ENCODE data around the gene NOM1. TPM values are rescaled to one million over a fixed set of nuclear protein-coding genes. Genes with fewer than 3 reads are reported as not detected.

NOM1 gene
- total RNA-seq, 1 experiment from 2014 or later = 10.8 TPM

- in situ Hi-C loops (cut with HindIII; ENCODE audit: low sequenced_read_pairs) = no loop called here
Observed at GRCh38 chr7:157012113-157012547, 62.6 kb downstream of the NOM1 start.

DNA sequence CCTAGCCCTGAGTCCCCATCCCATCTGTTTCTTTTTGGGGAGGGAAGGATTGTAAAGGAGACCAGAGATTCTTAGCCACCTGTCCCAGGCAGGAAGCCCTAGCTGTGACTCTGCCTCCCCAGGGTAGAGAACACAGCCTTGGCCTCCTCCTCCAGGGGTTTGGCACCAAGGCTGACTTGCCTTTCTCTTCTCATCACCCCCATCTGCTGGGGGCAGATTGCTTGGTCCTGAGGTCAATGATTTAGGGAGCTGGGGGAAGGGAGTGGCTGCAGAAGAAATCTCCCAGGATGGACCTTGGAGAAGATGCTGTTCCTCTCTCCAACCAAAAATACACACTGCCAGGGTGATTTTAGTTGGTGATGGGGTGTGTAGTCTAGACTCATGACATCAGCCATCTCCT, 63.6 kb downstream of the NOM1 start:
- DNase-seq (ENCODE audit: low spot score) = no peak
- in situ Hi-C loops (cut with HindIII; ENCODE audit: low sequenced_read_pairs) = no loop called here

More at GRCh38 chr7:157012113-157012547, 62.6 kb downstream of the NOM1 start:
- no peak for DNase-seq (ENCODE audit: low spot score)

- in situ Hi-C loops (cut with HindIII; ENCODE audit: low sequenced_read_pairs) = no loop called here
Observed at GRCh38 chr7:157013602-157014549, 64.4 kb downstream of the NOM1 start.

GRCh38 chr7:157014635-157015555, 65.4 kb downstream of the NOM1 start:
- no peak for DNase-seq (ENCODE audit: low spot score)
- in situ Hi-C loops (cut with HindIII; ENCODE audit: low sequenced_read_pairs) = no loop called here

More at GRCh38 chr7:157013602-157014549, 64.4 kb downstream of the NOM1 start:
- DNase-seq (ENCODE audit: low spot score) = no peak

DNA sequence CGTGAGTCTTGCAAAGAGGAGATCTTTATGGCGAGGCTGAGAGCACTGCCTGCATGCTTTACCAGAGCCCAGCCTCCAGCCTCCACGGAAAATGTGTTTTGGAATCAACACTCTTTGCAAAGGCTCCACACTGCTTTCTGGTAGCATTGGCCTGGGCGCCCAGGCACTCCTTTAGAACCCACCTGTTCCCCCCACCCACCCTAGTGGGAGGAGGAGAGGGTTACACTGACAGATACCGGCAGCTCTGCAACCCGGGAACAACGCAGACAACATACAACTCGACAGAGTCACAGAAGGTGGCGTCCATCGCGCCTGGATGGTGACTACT, 66.5 kb downstream of the NOM1 start:
- no peak for DNase-seq (ENCODE audit: low spot score)
- in situ Hi-C loops (cut with HindIII; ENCODE audit: low sequenced_read_pairs) = no loop called here

DNA sequence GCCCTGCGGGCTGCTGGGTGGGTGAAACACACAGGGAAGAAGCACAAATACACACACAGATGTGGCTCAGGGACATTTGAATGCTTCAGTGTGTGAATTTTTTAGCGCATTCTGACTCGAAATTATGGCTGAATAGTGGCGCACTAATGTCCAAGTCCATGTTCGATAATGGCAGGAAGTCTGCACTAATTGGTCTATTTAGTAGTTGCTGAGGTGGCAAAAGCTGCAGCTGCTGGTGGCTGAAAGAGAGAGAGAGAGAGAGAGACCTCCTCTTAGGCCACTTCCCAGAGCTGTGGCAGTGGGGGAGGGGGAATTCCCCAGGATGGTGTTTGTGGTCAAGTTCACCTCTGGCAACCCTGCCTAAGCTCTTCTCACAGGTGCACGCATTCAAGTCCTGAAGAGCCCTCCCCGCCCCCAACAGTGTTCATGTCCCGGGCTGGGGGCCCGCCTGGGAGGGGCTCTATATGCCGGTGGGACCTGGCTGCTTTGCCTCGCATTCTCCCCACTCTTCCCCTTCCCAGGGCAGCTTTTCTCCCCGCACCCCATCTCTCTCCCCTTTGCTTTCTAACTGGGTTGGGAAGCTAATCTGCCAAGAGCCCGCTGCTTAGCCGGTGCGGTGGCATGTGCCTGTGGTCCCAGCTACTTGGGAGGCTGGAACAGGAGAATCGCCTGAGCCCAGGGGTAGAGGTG, 67.0 kb downstream of the NOM1 start:
- DNase-seq (ENCODE audit: low spot score) = no peak
- in situ Hi-C loops (cut with HindIII; ENCODE audit: low sequenced_read_pairs) = no loop called here

DNA sequence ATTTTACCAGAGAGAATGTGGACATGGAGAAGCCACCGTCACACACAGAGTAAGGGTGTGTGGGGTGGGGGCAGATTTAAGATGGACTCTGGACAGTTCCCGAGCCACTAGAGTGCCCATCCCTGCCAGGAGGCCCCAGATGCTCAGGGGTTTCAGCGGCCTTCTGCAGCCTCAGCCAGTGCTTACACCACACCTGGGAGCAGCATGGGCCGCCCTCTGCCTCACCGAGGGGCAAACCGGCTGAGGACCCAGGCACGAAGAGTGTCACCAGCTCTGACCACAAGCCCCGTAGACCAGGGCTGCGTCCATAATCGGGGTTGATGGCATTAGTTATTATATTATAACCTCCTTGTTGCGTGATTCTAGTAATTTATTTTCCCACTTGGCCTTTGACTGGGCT, 67.6 kb downstream of the NOM1 start:
- in situ Hi-C loops (cut with HindIII; ENCODE audit: low sequenced_read_pairs) = no loop called here
- DNase-seq (ENCODE audit: low spot score) = no peak

DNA sequence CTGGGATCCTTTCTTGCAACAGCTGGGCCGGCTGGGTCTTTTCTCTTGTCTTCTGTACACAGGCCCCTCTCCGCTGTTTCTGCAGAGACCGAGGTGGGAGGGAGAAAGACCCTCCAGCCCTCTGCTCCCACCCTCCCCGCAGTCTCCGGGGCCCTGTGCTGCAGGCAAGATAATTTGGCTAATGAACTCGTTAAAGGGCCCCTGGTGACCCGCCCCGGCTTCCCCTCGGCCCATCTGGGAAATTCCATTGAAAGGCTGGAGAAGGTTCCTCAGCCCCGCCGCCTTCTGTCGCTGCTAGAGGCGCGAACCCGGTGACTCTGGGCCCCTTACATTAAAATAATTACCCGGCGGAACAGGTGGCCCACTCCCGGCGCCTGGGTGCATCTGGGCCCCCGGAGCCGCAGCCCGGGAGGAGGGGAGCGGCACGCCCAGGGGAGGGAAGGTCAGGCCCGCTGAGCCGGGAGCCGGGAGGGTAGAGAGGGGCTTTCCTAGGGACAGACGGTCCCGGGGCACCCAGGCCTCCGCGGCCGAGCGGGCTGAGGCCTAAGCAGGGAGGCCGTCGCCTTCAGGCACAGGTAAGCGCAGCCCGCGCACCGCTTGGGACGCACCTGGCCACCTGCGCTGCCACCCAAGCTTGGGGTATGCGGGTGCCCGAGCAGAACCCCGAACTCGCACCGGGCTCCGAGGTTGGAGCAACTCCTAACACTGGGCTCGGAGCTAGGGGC, 68.3 kb downstream of the NOM1 start:
- in situ Hi-C loops (cut with HindIII; ENCODE audit: low sequenced_read_pairs) = no loop called here
- DNase-seq (ENCODE audit: low spot score) = no peak

DNA sequence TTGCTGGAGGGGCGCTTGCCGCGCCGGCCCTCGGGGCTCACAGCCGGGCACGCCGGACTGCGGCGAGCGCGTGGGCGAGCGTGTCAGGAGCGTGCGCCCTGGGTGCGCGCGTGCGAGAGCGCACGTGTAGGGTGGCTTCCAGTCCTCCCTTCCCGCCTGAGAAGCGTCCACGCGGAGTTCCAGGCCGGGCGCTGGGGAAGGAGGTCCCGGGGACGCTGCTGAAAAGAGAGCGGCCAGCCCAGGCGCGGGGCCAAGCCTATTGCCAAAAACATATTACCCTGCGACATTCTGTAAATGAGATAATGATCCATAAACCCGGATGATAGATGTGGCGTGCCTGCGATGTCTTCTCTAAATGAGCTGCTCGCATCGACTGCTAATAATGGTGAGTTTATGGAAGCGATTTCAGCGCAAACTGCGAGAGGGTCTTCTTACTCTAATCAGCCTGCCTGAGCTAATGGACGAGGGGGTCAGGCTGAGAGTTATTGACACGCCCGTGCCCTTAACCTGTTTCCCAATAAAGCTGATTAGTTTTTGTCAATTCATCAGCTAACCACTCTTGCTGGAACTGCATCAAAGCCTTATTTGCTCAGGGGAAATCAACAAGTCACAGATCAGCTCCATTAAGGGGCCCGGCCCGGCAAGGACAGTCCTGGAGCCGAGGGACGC, 69.0 kb downstream of the NOM1 start:
- in situ Hi-C loops (cut with HindIII; ENCODE audit: low sequenced_read_pairs) = no loop called here
- DNase-seq (ENCODE audit: low spot score) = no peak

DNA sequence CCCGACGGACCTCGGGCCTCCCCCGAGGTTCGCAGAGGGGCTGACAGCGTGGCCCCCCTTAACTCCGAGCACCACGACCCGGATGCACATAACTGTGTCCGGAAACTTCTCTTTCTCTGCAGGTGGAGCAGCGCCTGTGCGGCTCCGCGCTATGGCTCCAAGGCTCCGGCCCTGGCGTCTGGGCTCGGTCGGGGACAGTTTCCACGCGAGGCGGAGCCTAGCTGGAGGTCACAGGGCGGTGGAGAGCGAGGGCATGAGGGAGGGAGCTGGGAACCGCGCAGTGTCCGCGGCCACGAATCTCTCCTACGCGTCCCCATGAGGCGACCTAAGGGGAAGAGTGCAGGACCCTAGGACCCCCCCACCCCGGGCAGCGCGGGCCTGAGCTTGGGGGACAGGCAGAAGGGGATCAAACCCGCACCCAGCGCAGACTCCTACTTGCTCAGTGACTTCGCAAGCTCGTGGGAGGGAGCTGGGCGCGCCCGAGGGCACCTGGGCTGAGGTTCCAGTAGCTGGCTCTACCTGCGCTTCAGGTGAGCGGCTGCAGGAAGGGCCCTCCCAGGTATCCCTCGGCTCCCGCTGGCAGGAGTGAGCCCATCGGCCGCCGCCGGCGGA, 69.6 kb downstream of the NOM1 start:
- in situ Hi-C loops (cut with HindIII; ENCODE audit: low sequenced_read_pairs) = no loop called here
- DNase-seq (ENCODE audit: low spot score) = no peak

GRCh38 chr7:157019718-157020451, 70.4 kb downstream of the NOM1 start:
- DNase-seq (ENCODE audit: low spot score) = no peak
- in situ Hi-C loops (cut with HindIII; ENCODE audit: low sequenced_read_pairs) = no loop called here

DNA sequence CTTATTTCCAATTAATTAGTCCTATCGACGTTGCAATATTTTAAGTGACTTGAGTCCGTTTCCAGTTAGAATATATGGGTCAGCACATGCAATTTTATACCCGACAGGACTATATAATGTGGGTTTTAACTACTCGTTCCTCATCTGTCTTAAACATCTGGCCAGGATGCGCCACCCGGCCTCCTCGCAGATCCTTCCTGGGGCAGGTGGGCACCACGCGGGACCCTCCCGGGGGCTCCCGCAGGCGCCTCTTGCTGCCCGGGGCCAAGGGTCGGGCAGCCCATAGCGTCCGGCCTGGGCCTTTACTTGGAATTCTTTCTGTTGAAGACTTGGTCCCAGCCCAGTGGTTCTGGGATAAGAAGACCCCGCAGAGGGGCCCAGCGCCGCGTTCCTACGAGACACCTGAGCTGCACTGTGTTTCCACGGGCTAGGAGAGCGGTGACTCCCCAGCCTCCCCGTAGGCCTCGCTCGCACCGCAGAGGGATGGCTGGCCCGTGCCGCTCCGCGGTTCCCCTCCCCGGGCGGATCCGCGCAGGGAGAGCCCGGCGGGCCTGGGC, 71.1 kb downstream of the NOM1 start:
- no peak for DNase-seq (ENCODE audit: low spot score)
- in situ Hi-C loops (cut with HindIII; ENCODE audit: low sequenced_read_pairs) = no loop called here

DNA sequence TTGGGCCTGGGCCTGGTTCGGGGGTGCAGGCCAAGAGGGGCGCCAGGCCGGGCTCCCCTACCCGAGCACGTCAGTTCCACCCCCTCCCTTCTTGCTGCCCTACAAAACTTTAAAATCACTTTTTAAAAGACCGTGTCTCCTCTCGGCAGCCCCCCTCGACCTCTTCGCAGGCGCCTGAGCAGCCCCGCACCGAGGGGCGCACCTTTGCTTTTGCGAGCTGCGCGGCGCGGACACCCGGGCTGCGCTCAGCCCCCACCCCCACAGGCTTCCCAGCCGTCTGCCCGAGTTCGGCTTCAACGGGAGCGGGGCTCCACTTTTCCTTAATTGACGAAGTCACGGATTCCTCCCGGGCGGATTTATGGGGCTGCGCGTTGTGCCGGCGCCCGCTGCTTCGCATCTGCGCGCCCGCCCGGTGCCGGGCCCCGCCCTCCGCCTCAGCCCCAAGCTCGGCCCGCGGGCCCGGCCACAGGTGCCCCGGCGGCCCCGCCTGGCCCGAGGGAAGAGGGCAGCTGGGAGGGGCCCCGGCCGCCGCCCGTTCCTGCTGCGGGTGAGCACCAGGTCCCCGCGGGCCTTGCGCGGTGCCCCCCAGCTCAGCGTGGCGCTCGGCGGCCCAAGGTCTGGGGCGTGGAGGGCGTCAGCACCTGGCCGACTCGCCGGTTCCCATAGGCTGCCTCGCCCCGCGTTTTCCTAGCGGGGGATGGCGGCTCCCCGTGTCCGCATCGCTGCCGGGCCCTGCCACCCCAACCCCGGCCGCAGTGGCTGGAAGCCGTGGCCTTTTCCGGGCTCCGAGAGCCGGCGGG, 71.8 kb downstream of the NOM1 start:
- in situ Hi-C loops (cut with HindIII; ENCODE audit: low sequenced_read_pairs) = no loop called here

DNA sequence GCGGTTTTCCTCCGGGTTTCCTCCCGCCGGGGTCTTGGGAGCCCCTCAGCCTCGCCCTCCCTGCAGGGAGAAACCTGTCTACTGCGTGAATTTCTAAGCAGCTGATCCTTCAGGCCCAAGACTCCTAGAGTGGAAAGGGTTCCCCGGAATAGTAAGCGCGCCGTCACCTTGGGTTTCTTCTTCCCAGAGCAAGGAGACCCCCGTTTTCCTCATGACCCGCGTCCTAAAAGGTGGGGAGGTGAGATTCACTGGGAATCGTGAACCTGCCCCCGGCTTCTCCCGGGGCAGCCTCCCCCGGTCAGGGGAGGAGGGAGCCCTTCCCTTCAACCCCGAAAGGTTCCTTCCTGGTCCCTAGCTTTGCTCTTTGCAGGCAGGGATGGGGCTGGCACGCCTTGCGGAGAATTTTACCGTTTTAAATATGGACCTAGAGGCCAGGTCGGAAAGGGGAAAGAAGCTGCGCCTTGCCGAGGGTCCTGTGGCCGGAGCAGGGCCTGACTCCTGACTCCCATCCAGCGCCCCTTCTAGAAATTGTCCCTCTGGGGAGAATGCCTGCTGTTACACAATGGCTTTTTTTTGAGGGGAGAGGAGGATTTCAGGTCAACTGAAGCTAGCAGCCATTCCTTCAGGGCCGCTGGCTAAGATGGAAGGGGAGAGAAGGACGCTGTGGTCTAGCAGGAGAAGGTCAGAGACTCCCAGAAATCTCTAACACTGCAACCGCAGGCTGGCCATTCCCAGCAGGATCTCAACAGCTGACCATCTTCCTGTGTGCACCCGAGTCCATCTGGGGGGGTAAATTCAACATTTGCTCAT, 72.6 kb downstream of the NOM1 start:
- in situ Hi-C loops (cut with HindIII; ENCODE audit: low sequenced_read_pairs) = no loop called here
- DNase-seq (ENCODE audit: low spot score) = no peak

More for the DNA sequence above, 71.8 kb downstream of the NOM1 start:
- no peak for DNase-seq (ENCODE audit: low spot score)
